Measurements from ENCODE around the gene UPB1.
A peak's percentile ranks its signal among the peaks of the same experiment; 100 is the strongest.
"Not testable (repeated sequence)": the region's sequence is repeated elsewhere in the genome, so short reads cannot be mapped to it uniquely, and the experiment has no call there.

UPB1 gene

DNA sequence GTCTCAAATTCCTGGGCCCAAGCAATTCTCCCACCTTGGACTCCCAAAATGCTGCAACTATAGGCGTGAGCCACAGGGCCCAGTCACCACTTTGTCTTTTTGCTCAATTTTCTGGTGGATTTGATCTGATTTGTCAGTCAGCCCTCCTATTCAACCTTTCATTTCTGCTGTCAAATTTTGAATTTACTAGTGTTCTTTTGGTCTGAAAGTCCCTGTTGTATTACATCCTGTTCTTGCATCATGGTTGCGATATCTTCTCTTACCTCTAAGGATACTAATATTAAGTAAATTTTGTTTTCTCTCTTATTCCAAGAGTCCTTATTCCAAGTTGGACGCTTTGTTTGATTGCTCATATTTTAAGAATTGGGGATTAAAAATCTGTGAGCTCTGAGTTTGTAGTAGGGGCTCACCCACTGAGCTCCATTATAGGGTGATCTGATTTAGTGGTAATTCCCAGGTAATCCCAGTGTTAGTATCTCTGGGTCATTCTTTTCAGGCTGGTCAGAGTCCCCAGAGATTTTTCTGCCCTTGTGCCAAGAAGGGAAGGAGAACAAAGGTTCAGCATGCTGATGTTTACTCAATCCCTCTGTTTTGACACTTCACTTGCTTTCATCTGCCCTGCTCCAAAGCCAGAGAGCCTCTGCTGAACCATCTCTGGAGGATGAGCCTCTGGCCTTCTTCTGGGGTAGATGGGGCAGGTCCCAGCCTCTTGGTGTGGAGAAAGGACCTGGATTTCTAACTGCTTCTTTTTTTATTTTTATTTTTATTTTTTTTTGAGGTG lies 10.0 kb downstream of the UPB1 start:
- DNase-seq = no peak

DNA sequence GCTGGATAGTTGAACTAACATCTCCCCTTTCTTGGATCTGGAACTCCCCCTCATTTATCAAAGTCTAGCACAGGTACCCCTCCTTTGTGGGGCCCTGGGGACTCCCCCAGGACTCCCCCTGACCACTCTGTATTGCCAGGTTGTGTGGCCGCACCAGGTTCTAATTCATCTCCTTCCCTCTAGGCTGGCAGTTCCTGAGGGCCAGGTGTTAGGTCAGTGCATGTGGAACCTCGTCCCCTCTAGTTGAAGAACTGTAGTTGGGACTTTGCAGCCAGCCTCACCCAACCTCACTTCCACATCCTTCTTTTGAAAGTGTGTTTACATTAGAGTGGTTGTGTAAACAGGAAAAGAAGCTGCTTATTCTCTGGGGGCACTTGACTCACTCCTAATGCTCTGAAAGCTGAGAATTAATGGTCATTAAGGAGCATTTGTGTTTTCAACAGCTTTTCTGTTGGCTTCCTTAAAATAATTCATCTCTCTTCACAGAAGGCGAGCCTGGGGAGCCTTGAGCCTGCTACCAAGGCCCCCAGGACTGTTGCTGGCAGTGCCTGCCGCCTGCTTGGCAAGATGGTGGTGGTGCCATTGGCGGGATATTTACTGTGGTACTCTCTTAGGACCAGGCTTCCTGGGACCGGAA lies 11.8 kb downstream of the UPB1 start:
- no peak for DNase-seq

DNA sequence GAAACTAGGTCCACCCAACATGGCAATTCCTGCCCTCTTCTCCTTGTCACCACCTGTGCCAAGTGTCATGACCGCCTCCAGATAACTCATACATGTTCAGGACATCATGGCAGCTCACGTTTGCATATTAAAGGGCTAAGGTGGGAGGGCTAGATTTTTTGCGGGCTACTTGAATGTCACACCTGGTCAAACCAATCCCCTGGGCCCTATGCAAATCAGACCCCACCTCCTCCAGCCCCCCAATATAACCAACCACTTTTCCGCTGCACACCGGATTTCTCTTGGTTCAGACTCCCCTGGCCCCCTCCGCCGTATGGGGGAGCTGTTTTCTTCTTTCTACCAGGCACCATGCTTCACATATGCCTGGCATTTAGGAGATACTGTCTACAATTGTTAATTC lies 12.6 kb downstream of the UPB1 start:
- no peak for DNase-seq

GRCh38 chr22:24510637-24511625 lies 15.8 kb downstream of the UPB1 start:
- DNase-seq = no peak

GRCh38 chr22:24512043-24512442 lies 16.9 kb downstream of the UPB1 start:
- DNase-seq = no peak

- no peak for DNase-seq
Measured at GRCh38 chr22:24513378-24514240, 18.5 kb downstream of the UPB1 start.

- no peak for DNase-seq
Measured at GRCh38 chr22:24514241-24515026, 19.3 kb downstream of the UPB1 start.

DNA sequence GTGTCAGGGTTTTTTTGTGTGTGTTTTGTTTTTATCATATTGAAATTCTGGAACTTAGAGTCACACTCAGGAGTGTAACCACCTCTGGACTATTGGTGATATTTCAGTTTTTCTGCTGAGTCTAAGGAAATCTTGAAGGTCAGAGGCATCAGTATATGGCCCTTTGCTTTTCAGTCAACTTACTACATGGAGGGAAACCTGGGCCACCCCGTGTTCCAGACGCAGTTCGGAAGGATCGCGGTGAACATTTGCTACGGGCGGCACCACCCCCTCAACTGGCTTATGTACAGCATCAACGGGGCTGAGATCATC lies 19.9 kb downstream of the UPB1 start:
- no peak for DNase-seq

DNA sequence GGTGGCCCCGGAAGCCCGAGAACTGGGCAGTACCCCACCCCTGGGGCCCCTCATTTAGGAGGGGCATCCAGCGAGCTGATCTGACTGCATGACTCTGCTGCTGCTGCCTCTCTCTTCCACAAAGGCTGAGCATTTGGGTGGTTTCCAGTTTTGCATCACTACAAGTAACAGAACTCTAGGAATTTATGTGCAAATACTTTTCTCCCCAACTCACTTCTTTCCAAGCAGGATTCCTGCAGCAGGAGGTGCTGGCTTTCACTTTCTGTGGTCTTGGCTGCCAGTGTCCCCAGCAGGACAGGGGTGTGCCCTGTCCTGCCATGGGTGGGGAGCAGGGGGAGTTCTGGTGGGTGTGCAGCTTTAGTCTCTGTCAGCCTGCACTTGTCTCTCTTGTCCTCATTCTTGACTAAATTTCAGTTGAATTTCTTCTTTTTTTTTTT lies 21.2 kb downstream of the UPB1 start:
- DNase-seq = no peak

DNA sequence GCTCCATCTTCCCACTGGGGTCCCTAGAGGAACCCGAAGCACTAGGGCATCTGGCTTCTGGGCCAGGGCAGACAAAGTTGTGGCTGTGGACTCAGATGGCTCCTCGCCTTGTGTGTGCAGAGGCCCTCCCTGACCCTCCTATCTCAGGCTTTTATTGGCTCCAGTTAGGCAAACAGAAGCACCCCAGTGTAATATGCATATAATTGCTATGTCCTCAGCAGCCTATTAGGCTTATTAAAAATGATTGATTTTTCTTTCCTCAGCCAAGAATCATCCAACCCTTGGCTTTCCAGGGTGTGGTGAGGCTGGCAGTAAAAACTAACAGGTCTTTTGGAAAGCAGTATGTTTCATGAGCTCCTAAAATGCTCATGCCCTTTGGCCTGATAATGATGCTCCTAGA lies 22.3 kb downstream of the UPB1 start:
- no peak for DNase-seq

GRCh38 chr22:24518228-24518627 lies 23.1 kb downstream of the UPB1 start:
- DNase-seq = no peak

DNA sequence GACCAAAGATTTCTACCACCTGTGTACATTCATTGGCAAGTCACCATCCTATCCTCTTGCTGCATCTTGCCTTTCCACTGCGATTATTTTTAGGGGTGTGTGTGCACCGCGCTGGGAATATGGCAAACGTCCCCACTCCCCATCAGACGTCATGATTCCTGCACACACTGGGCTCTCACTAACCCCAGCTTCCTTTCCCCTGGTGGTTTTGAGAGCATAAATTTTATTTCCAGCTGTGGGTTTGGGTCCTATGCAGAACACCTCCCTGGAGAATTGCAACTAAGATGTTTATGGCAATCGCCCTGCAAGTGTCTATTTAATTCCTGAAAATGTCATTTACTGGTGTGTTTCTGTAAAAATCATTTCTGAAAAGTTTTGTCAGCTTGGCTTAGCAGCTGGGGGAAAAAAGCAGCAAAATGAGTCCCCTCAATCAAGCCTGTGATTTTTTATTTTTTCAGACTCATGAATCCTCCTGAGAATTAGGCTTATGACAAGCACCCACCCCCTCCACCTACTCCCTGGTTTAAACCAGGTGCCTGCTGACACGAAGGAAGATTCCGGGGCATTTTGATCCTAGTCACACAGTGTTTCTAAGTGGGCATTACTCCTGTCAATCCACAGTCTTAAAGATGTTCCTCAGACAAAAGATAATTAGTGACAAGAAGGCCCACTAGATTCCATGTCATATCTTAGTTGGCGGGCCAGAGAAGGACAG lies 23.8 kb downstream of the UPB1 start:
- no peak for DNase-seq

- no peak for DNase-seq
Measured at GRCh38 chr22:24519496-24519895, 24.4 kb downstream of the UPB1 start.

DNA sequence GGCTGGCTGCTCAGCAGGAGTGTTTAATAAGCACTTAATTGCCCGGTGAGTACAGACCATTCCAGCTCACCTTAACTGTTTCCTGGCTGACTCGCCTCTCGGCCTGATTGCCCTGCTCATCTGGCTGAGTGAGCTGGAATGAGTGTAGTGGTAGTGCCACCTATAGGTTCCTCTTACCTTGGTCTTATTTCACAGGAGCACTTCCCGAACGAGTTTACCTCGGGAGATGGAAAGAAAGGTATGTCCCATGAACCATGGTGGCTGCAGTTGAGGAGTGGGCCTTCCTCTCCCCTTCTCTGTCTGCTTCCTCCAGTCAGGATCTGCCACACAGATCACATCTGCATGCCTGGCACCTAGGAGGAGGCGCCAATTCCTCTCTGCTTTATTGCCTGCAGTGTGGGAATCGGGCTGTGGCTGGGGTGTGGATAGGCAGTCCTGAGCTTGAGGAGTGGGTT lies 26.7 kb downstream of the UPB1 start:
- DNase-seq = peak; percentile 61

GRCh38 chr22:24523873-24524272 lies 28.7 kb downstream of the UPB1 start:
- no peak for DNase-seq

- peak; percentile 21 for DNase-seq
Measured at GRCh38 chr22:24525416-24526037, 30.4 kb downstream of the UPB1 start.

- no peak for DNase-seq
Measured at GRCh38 chr22:24526191-24526590, 31.1 kb downstream of the UPB1 start.

- DNase-seq = no peak
Measured at GRCh38 chr22:24529898-24530297, 34.8 kb downstream of the UPB1 start.

- DNase-seq = not testable (repeated sequence)
Measured at GRCh38 chr22:24530968-24531367, 35.8 kb downstream of the UPB1 start.

DNA sequence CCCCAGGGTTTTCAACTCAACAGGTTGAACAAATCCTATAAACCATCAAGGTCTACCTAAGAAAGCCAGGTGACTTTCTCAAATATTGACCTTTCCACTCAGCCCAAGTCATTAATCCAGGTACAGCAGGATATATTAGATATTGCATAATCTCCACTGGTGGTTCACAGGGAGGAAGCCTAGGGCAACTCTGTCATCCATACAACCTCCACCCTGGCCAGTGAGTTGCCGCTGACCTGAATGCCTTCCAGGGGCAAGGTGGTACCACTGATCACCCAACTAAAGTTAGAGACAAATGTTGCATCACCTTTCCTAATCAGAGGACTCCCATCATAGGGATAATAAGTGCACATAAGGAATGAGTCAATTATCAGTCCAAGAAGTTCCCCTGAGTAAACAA lies 36.9 kb downstream of the UPB1 start:
- DNase-seq = no peak

All from NCI-H526 treated with DMSO at 0.1 percent for 48 hours (cell line).